Measurements from ENCODE around the gene KRT16.

- TF ChIP-seq CTCF (IDR thresholded peaks at IDR 0.05; ENCODE audit: control extremely low read depth in 1 of 3, insufficient read depth in 1 of 3, low read depth in 1 of 3, low read length in 3 of 3) (no peak), POLR2A (IDR thresholded peaks at IDR 0.05; ENCODE audit: control extremely low read depth in 1 of 2, low read depth in 2 of 2, low read length in 2 of 2) (no peak), SP1 (IDR thresholded peaks at IDR 0.05; ENCODE audit: low read depth, low read length) (no peak), BCL11A (IDR thresholded peaks at IDR 0.05; ENCODE audit: low read depth in 2 of 2, low read length in 2 of 2) (no peak), CREB1 (IDR thresholded peaks at IDR 0.05) (no peak), BRCA1 (IDR thresholded peaks at IDR 0.05; ENCODE audit: low read depth, low read length) (no peak), YY1 (IDR thresholded peaks at IDR 0.05; ENCODE audit: low read depth, low read length) (no peak), MAFK (IDR thresholded peaks at IDR 0.05; ENCODE audit: low read depth, low read length) (no peak), EP300 (IDR thresholded peaks at IDR 0.05; ENCODE audit: borderline replicate concordance in 1 of 2, low read depth in 2 of 2, low read length in 2 of 2) (no peak), EZH2 (IDR thresholded peaks at IDR 0.05; ENCODE audit: low read depth, low read length, severe bottlenecking) (no peak), CEBPB (IDR thresholded peaks at IDR 0.05; ENCODE audit: low read depth, low read length) (no peak), ASH2L (IDR thresholded peaks at IDR 0.05; ENCODE audit: low read length) (no peak), MAX (IDR thresholded peaks at IDR 0.05) (no peak), POLR2AphosphoS5 (IDR thresholded peaks at IDR 0.05; ENCODE audit: low read depth, low read length) (no peak)
Measured at GRCh38 chr17:41638941-41639340, 26.4 kb upstream of the KRT16 start.

All from H1 (cell line).